A549 (cell line): Measurements from ENCODE around the gene EIF2S3. TPM values are rescaled to one million over a fixed set of nuclear protein-coding genes. Genes with fewer than 3 reads are reported as not detected.
A peak's percentile ranks its signal among the peaks of the same experiment; 100 is the strongest.

Experiments used
- ATAC-seq, 2 experiments: fragments of 200-7000 bp in 1 of 2; fragments of >200 bp in 1 of 2; cut with Nextera tagmentation in 1 of 2; cut with Tn5 transposase in 1 of 2; 3 replicates each; pipeline versions ENCODE4 v1.8.0 to v1.9.1; 2018 to 2020; ENCODE audit warnings: mild to moderate bottlenecking in 1 of 2, moderate library complexity in 1 of 2
- CTCF ChIA-PET: fragments of 300-600 bp; sonication (Branson Sonifier 250); formaldehyde crosslinking; extraction: SDS; loops from one replicate; lab custom pipeline; 2021; ENCODE audit warnings: antibody characterized with exemption, inconsistent platforms; lab: Yijun Ruan, JAX
- POLR2A ChIA-PET: fragments of 350-600 bp; formaldehyde crosslinking; extraction: SDS; loops from one replicate; lab custom pipeline; 2021; ENCODE audit warnings: antibody characterized with exemption, inconsistent platforms; lab: Yijun Ruan, JAX
- DNase-seq, 2 experiments: peaks; one replicate each; pipeline versions ENCODE4 v3.0.0 to v3.0.0-alpha.2; 2011 to 2016; ENCODE audit warnings: low read depth in 1 of 2, low spot score in 1 of 2
- FAIRE-seq: peaks from 2 replicates; lab custom pipeline; 2011; peaks lifted over from hg19 to GRCh38; lab: Jason Lieb, UNC
- H3K27ac ChIP-seq, 2 experiments: fragments of >200 bp; sonication (Bioruptor Twin); formaldehyde crosslinking; 3 replicates each; pipeline ENCODE4 v1.5.1; 2016 to 2017
- H3K4me1 ChIP-seq: fragments of >200 bp; sonication (Bioruptor Twin); formaldehyde crosslinking; 3 replicates; pipeline ENCODE4 v1.6.1; 2016
- H3K4me2 ChIP-seq: fragments of >200 bp; sonication (Bioruptor Twin); formaldehyde crosslinking; 3 replicates; pipeline ENCODE4 v1.6.1; 2016
- H3K4me3 ChIP-seq: fragments of >200 bp; sonication (Bioruptor Twin); formaldehyde crosslinking; 3 replicates; pipeline ENCODE4 v1.5.1; 2016
- H3K9me3 ChIP-seq: fragments of >200 bp; sonication (Bioruptor Twin); formaldehyde crosslinking; 3 replicates; pipeline ENCODE4 v1.6.1; 2016
- BHLHE40 ChIP-seq: IDR thresholded peaks from 2 replicates; pipeline ENCODE4 v1.6.1; 2012; ENCODE audit warnings: low read depth, low read length, inconsistent platforms
- CHD2 ChIP-seq: fragments of 150-350 bp; IDR thresholded peaks from 2 replicates; pipeline ENCODE4 v1.6.1; 2014; ENCODE audit warnings: low read length; ENCODE audit not compliant: partially characterized antibody
- CTCF ChIP-seq: fragments of >200 bp; sonication (Bioruptor Twin); formaldehyde crosslinking; IDR thresholded peaks from 3 replicates; pipeline ENCODE4 v1.5.1; 2016
- GATA3 ChIP-seq: IDR thresholded peaks from 2 replicates; pipeline ENCODE4 v1.6.1; 2012; ENCODE audit warnings: borderline replicate concordance
- HMGXB4 ChIP-seq: fragments of 250-450 bp; sonication (Bioruptor Pico); IDR thresholded peaks from 2 replicates; pipeline ENCODE4 v1.5.0; 2021; ENCODE audit warnings: mild to moderate bottlenecking, moderate library complexity, borderline replicate concordance
- HOXA7 ChIP-seq: fragments of 250-450 bp; sonication (Bioruptor Pico); IDR thresholded peaks from 2 replicates; pipeline ENCODE4 v1.5.0; 2020; ENCODE audit warnings: mild to moderate bottlenecking, moderate library complexity
- HOXB5 ChIP-seq: fragments of 250-450 bp; sonication (Bioruptor Pico); IDR thresholded peaks from 2 replicates; pipeline ENCODE4 v1.5.0; 2020; ENCODE audit warnings: mild to moderate bottlenecking, moderate library complexity
- JUN ChIP-seq, 2 experiments: fragments of >200 bp; sonication (Bioruptor Twin); formaldehyde crosslinking; IDR thresholded peaks; 2 replicates in 1 of 2; 3 replicates in 1 of 2; pipeline ENCODE4 v1.6.1; 2016 to 2017
- JUNB ChIP-seq: fragments of >200 bp; sonication (Bioruptor Twin); formaldehyde crosslinking; IDR thresholded peaks from 2 replicates; pipeline ENCODE4 v1.6.1; 2016
- MYC ChIP-seq: IDR thresholded peaks from 2 replicates; pipeline ENCODE4 v1.6.1; 2012; ENCODE audit warnings: mild to moderate bottlenecking, inconsistent platforms, low read length, improper control_type of control experiment, borderline replicate concordance
- NFE2L2 ChIP-seq: fragments of 150-350 bp; conservative IDR thresholded peaks from 2 replicates; pipeline ENCODE4 v1.6.1; 2014; ENCODE audit warnings: low read length
- NPAS2 ChIP-seq: fragments of 250-450 bp; sonication (Bioruptor Pico); IDR thresholded peaks from 2 replicates; pipeline ENCODE4 v1.8.0; 2022; ENCODE audit warnings: mild to moderate bottlenecking, moderate library complexity, borderline replicate concordance
- RARB ChIP-seq: fragments of 250-450 bp; sonication (Bioruptor Pico); IDR thresholded peaks from 2 replicates; pipeline ENCODE4 v1.8.0; 2021; ENCODE audit warnings: mild to moderate bottlenecking, moderate library complexity
- RFX5 ChIP-seq: fragments of 450-650 bp; IDR thresholded peaks from 2 replicates; pipeline ENCODE4 v1.7.1; 2014; ENCODE audit warnings: antibody characterized with exemption, mild to moderate bottlenecking, moderate library complexity
- SMC3 ChIP-seq: fragments of >200 bp; sonication (Bioruptor Twin); formaldehyde crosslinking; IDR thresholded peaks from 3 replicates; pipeline ENCODE4 v1.6.1; 2018; ENCODE audit warnings: inconsistent platforms
- TP53 ChIP-seq: fragments of 250-450 bp; sonication (Bioruptor Pico); IDR thresholded peaks from 2 replicates; pipeline ENCODE4 v1.5.0; 2021; ENCODE audit warnings: mild to moderate bottlenecking, moderate library complexity
- ZC3H11A ChIP-seq: fragments of 450-650 bp; IDR thresholded peaks from 2 replicates; pipeline ENCODE4 v1.6.1; 2014; ENCODE audit warnings: antibody characterized with exemption, mild to moderate bottlenecking
- ZSCAN20 ChIP-seq: fragments of 250-450 bp; sonication (Bioruptor Pico); IDR thresholded peaks from 2 replicates; pipeline ENCODE4 v1.8.0; 2022; ENCODE audit warnings: mild to moderate bottlenecking, moderate library complexity
- WGBS: methylation state at CpG from one replicate; pipeline ENCODE4 v1.1.6; 2017; ENCODE audit errors: missing lambda C conversion rate; 5-methylcytosine and 5-hydroxymethylcytosine counted together
- polyA plus RNA-seq, 4 experiments: library from polyadenylated mRNA; depleted of rRNA in 3 of 4; stranded (reverse); fragments of >200 nt; fragmentation: RNase III in 1 of 4; extraction: RNeasy Plus Mini Kit Qiagen cat#74134 plus additional on column Dnase treatment in 1 of 4; gene quantifications; 2 replicates in 3 of 4; 3 replicates in 1 of 4; pipeline ENCODE4 v1.2.3, GENCODE V29; 2011 to 2017
- TF ChIP-seq, protein P1 (sequence below): fragments of 150-350 bp; IDR thresholded peaks from 2 replicates; pipeline ENCODE4 v1.6.1; 2014; ENCODE audit warnings: low read depth, mild to moderate bottlenecking, low read length
- TF ChIP-seq, protein P2 (sequence below): fragments of 250-450 bp; sonication (Bioruptor Pico); IDR thresholded peaks from 2 replicates; pipeline ENCODE4 v1.5.0; 2020; ENCODE audit warnings: low read depth, mild to moderate bottlenecking, moderate library complexity
- TF ChIP-seq, protein P3 (sequence below): IDR thresholded peaks from 2 replicates; pipeline ENCODE4 v1.6.1; 2012; ENCODE audit warnings: low read depth, borderline replicate concordance

Gene EIF2S3
- polyA plus RNA-seq, 2 of the 4 experiments (the other 2 are of a cell fraction): 219 to 259 TPM

- peaks cover 4% of the 10 kb centered on the region; the same call in 2 of the 3 replicates for H3K4me1 ChIP-seq
- FAIRE-seq: no peak
- POLR2A ChIA-PET: no interaction called here
Observed at GRCh38 chrX:24030597-24030996, 24.2 kb upstream of the EIF2S3 start.

DNA sequence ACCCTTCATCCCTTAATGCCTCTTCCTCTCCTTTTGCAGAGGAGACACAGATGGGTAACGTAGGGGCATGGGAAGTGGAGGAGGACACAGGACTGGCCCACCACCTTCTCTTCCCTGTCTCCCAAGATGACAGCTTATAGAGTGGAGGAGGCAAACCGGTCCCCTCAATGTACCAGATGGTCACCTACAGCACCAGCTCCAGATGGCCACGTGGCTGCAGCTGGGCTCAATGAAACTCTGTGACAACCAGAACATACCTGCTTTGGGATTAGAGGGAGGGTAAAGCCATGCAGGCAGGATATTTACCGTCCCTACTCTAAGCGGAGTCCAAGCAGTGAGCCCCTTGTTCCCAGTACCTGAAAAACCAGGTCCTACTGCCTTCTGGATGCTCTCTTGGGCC lies 20.3 kb upstream of the EIF2S3 start:
- WGBS: 83% methylated on average over 5 of the region's 5 CpGs
- Histone ChIP-seq H3K27ac (no peak overlapping the region; a peak in 1 of 6 replicates), H3K4me2 (no peak overlapping the region), H3K4me1 (no peaks in the 10 kb centered on the region), H3K4me3 (no peak overlapping the region), H3K9me3 (no peaks in the 10 kb centered on the region)
- TF ChIP-seq GATA3 (no peak), NPAS2 (CRISPR knock-in tag) (no peak), NFE2L2 (no peak), RFX5 (no peak), CHD2 (no peak)
- TF ChIP-seq, protein P1, sequence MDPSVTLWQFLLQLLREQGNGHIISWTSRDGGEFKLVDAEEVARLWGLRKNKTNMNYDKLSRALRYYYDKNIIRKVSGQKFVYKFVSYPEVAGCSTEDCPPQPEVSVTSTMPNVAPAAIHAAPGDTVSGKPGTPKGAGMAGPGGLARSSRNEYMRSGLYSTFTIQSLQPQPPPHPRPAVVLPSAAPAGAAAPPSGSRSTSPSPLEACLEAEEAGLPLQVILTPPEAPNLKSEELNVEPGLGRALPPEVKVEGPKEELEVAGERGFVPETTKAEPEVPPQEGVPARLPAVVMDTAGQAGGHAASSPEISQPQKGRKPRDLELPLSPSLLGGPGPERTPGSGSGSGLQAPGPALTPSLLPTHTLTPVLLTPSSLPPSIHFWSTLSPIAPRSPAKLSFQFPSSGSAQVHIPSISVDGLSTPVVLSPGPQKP: no peak
- ChIA-PET CTCF (interaction anchor here (1.8 kb wide), 1 partner anchor 20 kb away, joined by 6 read pairs; no protein-coding TSS in a partner anchor), POLR2A (no interaction called here)
- FAIRE-seq (no peak), ATAC-seq (peak; percentile 13 to 26; a peak in 3 of 6 replicates), DNase-seq (no peak)

More at GRCh38 chrX:24030597-24030996, 24.2 kb upstream of the EIF2S3 start:
- no peak overlapping the region for H3K4me3 ChIP-seq
- CTCF ChIA-PET: interaction anchor here (1.1 to 2.5 kb wide), 2 partner anchors 24 to 122 kb away, joined by 3 to 7 read pairs; partner anchors contain the start of genes APOO, CXorf58 and EIF2S3
- H3K27ac ChIP-seq: no peak overlapping the region
- WGBS: 81% methylated on average over 5 of the region's 5 CpGs
- H3K9me3 ChIP-seq: no peaks in the 10 kb centered on the region
- no peak for TF ChIP-seq BHLHE40
- no peak for TF ChIP-seq RARB
- TF ChIP-seq, protein P2, sequence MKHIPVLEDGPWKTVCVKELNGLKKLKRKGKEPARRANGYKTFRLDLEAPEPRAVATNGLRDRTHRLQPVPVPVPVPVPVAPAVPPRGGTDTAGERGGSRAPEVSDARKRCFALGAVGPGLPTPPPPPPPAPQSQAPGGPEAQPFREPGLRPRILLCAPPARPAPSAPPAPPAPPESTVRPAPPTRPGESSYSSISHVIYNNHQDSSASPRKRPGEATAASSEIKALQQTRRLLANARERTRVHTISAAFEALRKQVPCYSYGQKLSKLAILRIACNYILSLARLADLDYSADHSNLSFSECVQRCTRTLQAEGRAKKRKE (CRISPR knock-in tag): no peak
- no peak for TF ChIP-seq ZC3H11A
- no peak for TF ChIP-seq JUNB
- no peak for TF ChIP-seq CTCF
- TF ChIP-seq SMC3: no peak
- TF ChIP-seq HOXA7 (CRISPR knock-in tag): no peak
- ATAC-seq: no peak
- H3K4me2 ChIP-seq: no peak overlapping the region
- no peak for DNase-seq

- ChIA-PET POLR2A (interaction anchor here (1.2 kb wide), 1 partner anchor 16 kb away, joined by 6 read pairs; the partner anchor contains the start of gene EIF2S3), CTCF (interaction anchor here (1.5 kb wide), 1 partner anchor 11 kb away, joined by 3 read pairs; the partner anchor contains the start of gene KLHL15)
- Histone ChIP-seq H3K4me1 (no peaks in the 10 kb centered on the region), H3K9me3 (no peaks in the 10 kb centered on the region), H3K4me3 (no peak overlapping the region), H3K4me2 (no peak overlapping the region), H3K27ac (no peak overlapping the region)
- 70% methylated on average over 4 of the region's 4 CpGs for WGBS
- DNase-seq: no peak
- ATAC-seq: no peak
- no peak for FAIRE-seq
- no peak for TF ChIP-seq JUN (IDR thresholded peaks at IDR 0.05)
- TF ChIP-seq, protein P2 (CRISPR knock-in tag): no peak
- no peak for TF ChIP-seq BHLHE40
- TF ChIP-seq, protein P1: no peak
- no peak for TF ChIP-seq GATA3
- no peak for TF ChIP-seq JUNB
- no peak for TF ChIP-seq MYC
- no peak for TF ChIP-seq HOXB5 (CRISPR knock-in tag)
- TF ChIP-seq HMGXB4 (CRISPR knock-in tag): no peak
- TF ChIP-seq ZSCAN20 (CRISPR knock-in tag): no peak
- TF ChIP-seq, protein P3, sequence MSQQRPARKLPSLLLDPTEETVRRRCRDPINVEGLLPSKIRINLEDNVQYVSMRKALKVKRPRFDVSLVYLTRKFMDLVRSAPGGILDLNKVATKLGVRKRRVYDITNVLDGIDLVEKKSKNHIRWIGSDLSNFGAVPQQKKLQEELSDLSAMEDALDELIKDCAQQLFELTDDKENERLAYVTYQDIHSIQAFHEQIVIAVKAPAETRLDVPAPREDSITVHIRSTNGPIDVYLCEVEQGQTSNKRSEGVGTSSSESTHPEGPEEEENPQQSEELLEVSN: no peak
- TF ChIP-seq TP53: no peak
Observed at GRCh38 chrX:24037729-24038128, 17.0 kb upstream of the EIF2S3 start.
